ENCODE measurements around the gene RCL1.
A peak's percentile ranks its signal among the peaks of the same experiment; 100 is the strongest.

Gene RCL1

DNA sequence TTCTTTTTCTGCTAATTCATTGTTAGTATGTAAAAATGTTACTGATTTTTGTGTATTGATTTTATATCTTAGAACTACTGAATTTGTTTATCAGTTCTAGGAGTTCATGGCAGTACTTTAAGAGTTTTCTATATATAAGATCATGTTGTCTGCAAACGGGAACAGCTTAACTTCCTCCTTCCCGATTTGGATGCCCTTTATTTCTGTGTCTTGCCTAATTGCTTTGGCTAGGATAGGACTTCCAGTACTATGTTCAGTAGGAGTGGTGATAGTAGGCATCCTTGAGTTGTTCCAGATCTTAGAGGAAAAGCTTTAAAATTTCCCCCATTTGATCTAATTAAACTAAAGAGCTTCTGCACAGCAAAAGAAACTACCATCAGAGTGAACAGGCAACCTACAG is 20.1 kb downstream of the RCL1 start:
- DNase-seq (ENCODE audit: low spot score), result no peak

- DNase-seq (ENCODE audit: low spot score), result no peak
Observed at GRCh38 chr9:4814913-4815312, 22.2 kb downstream of the RCL1 start.

GRCh38 chr9:4815381-4815956 is 22.7 kb downstream of the RCL1 start:
- no peak for DNase-seq (ENCODE audit: low spot score)

DNA sequence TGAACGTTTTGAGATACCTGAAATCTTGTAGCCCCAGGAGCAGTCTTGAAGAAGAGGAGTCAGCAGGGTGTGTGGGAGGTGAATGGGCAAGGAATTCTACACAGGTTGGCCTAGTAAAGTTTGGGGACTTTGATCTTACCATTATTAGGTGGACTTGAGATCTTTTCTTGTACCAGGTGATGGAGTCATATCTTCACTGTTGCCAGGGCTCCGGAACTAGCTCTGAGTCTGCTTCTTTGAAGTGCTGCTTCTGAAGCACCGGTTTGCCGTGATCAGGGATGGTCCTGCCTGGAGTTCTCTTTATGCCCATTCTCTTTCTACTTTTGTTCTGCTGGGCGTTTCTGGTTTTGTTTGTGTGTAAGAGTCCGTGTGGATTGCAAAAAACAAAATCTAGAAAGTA is 27.4 kb downstream of the RCL1 start:
- DNase-seq (ENCODE audit: low spot score), result no peak

GRCh38 chr9:4821133-4821532 is 28.4 kb downstream of the RCL1 start:
- DNase-seq (ENCODE audit: low spot score), result no peak

DNA sequence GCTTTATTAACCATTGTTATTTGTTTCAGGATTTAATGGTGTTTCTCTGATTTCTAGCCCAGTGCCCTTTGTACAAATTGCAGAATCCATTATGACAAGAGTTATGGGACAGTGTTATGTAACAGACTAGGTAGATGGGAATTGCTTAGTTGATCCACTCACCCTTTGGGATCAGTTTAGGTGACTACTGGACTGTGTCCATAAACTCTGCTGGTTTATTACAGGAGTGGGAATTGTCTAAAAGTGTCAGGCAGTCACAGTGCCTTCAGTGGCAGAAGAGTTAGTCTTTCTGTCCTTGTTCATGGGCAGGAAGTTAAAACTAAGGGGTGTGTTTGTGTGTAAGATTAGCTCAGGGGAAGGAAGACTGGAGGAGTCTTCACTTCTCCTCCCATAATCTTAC is 29.3 kb downstream of the RCL1 start:
- DNase-seq (ENCODE audit: low spot score), result no peak

- no peak for DNase-seq (ENCODE audit: low spot score)
Observed at GRCh38 chr9:4826417-4827166, 33.8 kb downstream of the RCL1 start.

DNA sequence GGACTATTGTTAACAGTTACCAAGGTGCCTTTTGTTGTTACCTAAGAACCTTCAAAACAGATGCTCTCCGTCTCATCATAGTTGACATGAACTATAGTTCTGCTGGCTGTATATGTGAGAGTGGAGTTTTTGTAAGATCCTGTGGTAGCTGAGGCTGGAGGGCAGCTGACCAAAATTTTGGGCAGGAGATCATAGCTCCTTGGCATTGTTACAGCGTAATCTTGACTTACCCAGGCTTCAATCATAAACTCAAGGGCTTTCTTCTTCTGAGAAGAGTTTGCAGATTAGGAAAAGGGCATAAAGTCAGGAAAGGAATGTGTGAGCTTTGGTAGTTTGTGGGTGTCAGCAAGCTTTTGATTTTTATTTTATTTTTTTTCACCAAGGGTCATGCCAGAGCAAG is 34.5 kb downstream of the RCL1 start:
- no peak for DNase-seq (ENCODE audit: low spot score)

DNA sequence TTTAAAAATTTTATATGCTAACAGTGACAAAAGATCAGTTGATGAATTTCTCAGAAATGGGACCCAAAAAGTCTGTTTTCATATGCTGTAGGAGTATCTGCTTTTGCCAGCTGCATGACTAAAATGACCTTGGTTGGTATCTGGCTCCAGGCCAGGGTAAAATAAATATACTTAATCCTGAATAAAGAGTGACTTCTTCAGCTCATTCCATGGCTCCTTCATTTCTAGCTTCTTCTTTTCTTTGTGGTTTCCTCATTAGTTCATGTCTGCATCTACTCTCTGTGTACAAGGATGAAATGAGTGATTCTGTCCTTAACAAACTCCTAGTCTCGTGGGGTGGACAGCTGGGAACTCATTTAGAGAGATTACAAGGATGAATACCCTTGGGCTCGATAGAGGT is 36.0 kb downstream of the RCL1 start:
- no peak for DNase-seq (ENCODE audit: low spot score)

- DNase-seq (ENCODE audit: low spot score), result no peak
Observed at GRCh38 chr9:4829969-4830368, 37.2 kb downstream of the RCL1 start.

- DNase-seq (ENCODE audit: low spot score), result no peak
Observed at GRCh38 chr9:4830699-4831098, 38.0 kb downstream of the RCL1 start.

- DNase-seq (ENCODE audit: low spot score), result no peak
Observed at GRCh38 chr9:4831119-4831518, 38.4 kb downstream of the RCL1 start.

GRCh38 chr9:4831944-4832343 is 39.2 kb downstream of the RCL1 start:
- no peak for DNase-seq (ENCODE audit: low spot score)

DNA sequence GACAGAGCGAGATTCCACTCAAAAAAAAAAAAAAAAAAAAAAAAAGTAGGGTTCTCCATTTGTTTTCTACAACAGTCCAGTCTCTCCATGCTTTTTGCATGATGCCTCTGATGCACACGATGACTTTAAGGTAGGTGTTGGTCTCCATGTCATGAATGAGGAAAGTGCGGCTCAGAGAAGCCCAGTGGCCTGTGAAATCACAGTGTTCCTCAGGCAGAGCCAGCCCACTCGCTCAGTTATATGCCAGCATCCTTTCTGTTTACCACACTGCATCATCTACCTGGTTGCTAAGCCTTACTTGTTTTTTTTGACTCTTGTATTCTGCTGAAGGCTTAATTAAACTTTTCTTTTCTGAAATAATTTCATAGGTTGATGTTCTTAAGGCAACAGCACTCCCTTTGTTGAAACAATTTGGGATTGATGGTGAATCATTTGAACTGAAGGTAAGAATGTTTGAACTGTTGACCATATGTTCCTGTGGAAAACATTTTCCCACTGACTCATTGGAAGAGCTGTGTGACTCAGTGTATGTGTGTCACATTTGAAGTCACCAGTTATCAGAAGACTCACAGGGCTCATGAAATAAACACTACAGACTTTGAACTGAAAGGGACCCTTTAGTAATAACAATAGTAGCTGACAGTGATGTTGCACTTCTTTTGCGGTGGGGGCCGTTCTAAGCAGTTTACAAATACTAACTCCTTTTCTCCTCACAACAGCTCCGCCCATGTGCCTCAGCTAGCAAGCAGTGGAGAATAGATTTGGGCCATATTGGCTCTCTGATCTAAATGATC is 40.2 kb downstream of the RCL1 start:
- DNase-seq (ENCODE audit: low spot score), result peak; percentile 91

DNA sequence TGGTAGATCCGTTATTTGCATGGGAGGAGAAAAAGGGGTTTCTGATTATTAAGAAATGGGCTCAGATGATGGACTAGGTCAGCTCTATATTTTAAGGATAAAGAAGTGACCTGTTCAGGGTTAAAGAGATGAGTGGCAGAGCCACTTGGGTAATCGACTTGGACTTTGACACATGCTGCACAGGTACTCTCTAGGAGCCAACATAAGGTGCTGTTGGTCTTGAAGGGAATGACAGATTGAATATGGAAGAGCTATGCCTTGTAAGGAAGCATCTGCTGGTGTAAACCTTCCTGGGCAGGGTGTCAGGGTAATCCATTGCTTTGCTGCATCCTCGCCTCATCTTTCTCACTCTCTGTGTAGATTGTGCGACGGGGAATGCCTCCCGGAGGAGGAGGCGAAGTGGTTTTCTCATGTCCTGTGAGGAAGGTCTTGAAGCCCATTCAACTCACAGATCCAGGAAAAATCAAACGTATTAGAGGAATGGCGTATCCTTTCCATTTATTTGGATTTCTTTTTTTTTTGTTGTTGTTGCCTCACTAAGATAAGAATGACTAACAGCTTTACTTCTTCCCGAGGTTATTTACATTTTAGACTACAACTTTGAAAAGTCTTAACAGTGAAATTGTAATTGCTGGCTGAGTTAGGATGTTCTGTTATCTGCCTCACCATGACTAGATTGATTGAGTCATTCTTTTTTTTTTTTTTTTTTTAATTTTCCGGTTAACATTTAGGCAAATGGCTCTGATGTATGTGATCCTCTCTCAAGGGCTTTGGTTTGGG is 41.2 kb downstream of the RCL1 start:
- DNase-seq (ENCODE audit: low spot score), result no peak

GRCh38 chr9:4836676-4837075 is 43.9 kb downstream of the RCL1 start:
- DNase-seq (ENCODE audit: low spot score), result no peak

DNA sequence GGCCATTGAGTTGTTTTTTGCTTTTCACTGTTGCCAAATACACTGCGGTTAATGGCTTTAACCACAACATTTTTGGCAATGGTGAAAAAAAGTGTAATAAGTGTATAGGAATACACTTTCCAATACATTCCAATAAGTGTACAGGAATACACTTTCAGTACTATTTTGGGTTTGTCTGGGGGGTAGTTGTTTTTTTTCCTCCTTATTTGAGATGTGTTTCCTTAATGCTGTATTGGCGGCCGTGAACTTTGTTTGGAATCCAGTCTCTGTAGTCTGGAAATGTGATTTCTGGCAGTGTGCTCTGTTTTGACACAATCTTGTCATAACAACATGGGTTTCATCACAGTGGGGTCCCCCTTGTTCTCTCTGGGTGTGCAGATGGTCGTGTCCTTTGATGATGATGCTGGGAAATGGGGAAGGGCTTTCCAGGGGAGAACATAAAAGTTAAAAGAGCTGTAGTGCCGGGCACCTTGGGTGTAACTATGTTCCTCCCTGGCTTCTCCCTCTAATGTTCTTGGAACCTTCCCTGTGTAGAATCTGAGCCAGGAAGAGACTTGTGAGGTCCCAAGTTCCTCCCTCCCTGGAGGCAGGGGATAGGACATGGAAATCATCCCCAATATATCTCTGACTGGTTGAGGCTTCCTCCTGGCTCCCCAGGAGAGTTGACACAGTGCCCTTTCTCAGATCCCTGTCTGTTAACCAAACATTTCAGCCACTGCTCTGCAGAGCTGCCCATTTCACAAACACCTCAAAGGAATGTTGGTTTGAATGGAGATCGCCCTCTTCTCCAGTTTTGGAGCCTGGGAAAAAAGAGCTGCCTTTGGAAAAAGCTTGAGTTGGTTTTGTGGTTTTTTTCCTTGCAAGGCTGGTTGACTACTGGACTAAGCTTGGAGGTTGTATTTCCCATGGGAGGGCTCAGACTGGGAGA is 44.8 kb downstream of the RCL1 start:
- DNase-seq (ENCODE audit: low spot score), result no peak

GRCh38 chr9:4838189-4838546 is 45.4 kb downstream of the RCL1 start:
- DNase-seq (ENCODE audit: low spot score), result no peak

- no peak for DNase-seq (ENCODE audit: low spot score)
Observed at GRCh38 chr9:4839470-4839912, 46.7 kb downstream of the RCL1 start.

- no peak for DNase-seq (ENCODE audit: low spot score)
Observed at GRCh38 chr9:4840018-4840417, 47.3 kb downstream of the RCL1 start.

DNA sequence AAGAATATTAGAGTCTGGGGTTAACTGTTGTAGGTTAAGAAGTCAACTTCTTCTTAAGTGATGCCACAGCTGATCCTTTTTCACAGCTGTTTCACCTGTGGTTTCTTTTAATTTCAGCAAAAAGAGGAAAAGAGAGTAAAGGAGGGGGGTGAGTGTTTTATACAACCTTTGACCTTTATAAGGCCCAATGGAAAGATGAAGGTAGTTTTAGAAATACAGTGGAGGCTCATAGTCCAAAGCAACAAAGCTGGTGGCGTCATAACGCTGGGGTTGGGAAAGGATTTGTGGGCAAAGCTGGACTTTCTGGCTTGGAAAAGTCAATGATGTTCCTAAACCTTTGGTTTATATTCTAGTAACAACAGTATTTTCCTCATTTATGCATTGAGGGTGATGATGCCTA is 49.5 kb downstream of the RCL1 start:
- no peak for DNase-seq (ENCODE audit: low spot score)
